ENCODE measurements around the gene VPS4A. TPM values are rescaled to one million over a fixed set of nuclear protein-coding genes. Genes with fewer than 3 reads are reported as not detected.

VPS4A gene
- total and polyA plus RNA-seq, 7 experiments from 2014 or later: 29.7 to 53.7 (median 44.4) TPM

DNA sequence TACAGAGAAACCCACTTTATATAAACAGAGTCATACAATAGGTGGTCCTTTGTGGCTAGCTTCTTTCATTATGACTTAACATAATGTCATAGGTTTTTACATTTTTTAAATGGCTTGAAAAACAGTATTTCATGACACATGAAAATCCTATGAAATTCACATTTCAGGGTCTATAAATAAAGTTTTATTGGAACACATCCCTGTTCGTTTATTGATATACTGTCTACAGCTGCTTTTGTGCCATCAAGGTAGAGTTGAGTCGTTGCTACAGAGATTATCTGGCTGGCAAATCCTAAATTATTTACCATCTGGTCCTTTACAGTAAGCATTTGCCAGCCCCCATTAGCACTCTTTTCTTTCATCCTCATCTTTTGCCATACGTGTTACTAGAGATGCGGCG lies 2.3 kb downstream of the VPS4A start:
- Mint-ChIP-seq H3K27me3 (no peaks in the 10 kb centered on the region), H3K36me3 (peaks cover 0 to 15% (median 0%) of the 10 kb centered on the region in 5 donors), H3K9me3 (peaks cover 0 to 2% (median 0%) of the 10 kb centered on the region in 11 donors), H3K4me3 (peak overlapping the region; percentile 28 to 100 (median 75)), H3K4me1 (peaks cover 17 to 36% (median 29%) of the 10 kb centered on the region in 7 donors), H3K27ac (peak overlapping the region in 8 of 9 donors; percentile 12 to 87 (median 74))
- DNase-seq (no peak), ATAC-seq (no peak)
- H3K9me3 ChIP-seq (ENCODE audit: control insufficient read depth in 2 of 3, low read length in 3 of 3): no peaks in the 10 kb centered on the region
- peaks cover 0 to 44% (median 22%) of the 10 kb centered on the region in 3 experiments for H3K36me3 ChIP-seq (ENCODE audit: control insufficient read depth in 2 of 3, insufficient read depth in 3 of 3, low read length in 3 of 3)
- peaks cover 8 to 10% of the 10 kb centered on the region in 2 donors for H3K4me1 ChIP-seq (ENCODE audit: control insufficient read depth in 2 of 2, insufficient read depth in 2 of 2, low read length in 2 of 2)
- H3K27ac ChIP-seq (ENCODE audit: low read depth, low read length): no peak overlapping the region
- intact Hi-C loops (cut with micrococcal nuclease): no loop called here
- ChIA-PET CTCF (interaction anchor here (1.8 kb wide), 1 partner anchor 15 kb away, joined by 4 read pairs; no protein-coding TSS in a partner anchor), POLR2A (interaction anchor here (5.7 kb wide), 1 partner anchor 16 kb away, joined by 42 read pairs; the partner anchor contains the start of gene PDF)
- no peak overlapping the region for H3K4me3 ChIP-seq (ENCODE audit: low read length)
- H3K27me3 ChIP-seq (ENCODE audit: control insufficient read depth in 2 of 2, insufficient read depth in 2 of 2, low read length in 2 of 2): no peaks in the 10 kb centered on the region

DNA sequence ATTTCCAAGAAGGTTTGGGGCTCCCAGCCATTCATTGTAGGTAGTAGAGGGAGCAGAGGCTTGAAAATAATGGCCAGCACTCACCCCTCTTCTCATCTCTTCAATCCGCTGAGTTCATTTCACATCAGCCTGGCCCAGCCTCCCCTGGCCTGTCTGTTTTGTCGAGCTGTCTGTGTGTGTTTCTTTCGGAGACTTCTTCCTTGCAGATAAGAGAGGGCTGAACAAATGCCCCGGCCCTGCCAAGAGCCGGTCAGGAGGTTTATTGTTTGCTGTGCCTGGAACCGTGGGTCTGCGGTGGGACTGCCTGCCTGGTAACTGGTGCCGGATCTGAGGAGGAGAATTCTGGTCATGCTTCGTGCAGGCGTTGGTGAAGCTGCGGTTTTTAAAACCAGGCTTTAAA lies 3.4 kb downstream of the VPS4A start:
- ATAC-seq (no peak), DNase-seq (no peak)
- Histone ChIP-seq H3K27me3 (ENCODE audit: control insufficient read depth in 2 of 2, insufficient read depth in 2 of 2, low read length in 2 of 2) (no peaks in the 10 kb centered on the region), H3K27ac (ENCODE audit: low read depth, low read length) (peak overlapping the region; percentile 13), H3K36me3 (ENCODE audit: control insufficient read depth in 2 of 3, insufficient read depth in 3 of 3, low read length in 3 of 3) (peaks cover 8 to 55% (median 26%) of the 10 kb centered on the region in 3 experiments), H3K4me1 (ENCODE audit: control insufficient read depth in 2 of 2, insufficient read depth in 2 of 2, low read length in 2 of 2) (peaks cover 8 to 10% of the 10 kb centered on the region in 2 donors), H3K4me3 (ENCODE audit: low read length) (no peak overlapping the region), H3K9me3 (ENCODE audit: control insufficient read depth in 2 of 3, low read length in 3 of 3) (no peaks in the 10 kb centered on the region)
- H3K27ac Mint-ChIP-seq: peak overlapping the region in 1 of 9 donors; percentile 56
- intact Hi-C loops (cut with micrococcal nuclease): no loop called here
- no peak overlapping the region for H3K4me3 Mint-ChIP-seq
- H3K9me3 Mint-ChIP-seq: peaks cover 0 to 2% (median 0%) of the 10 kb centered on the region in 11 donors
- ChIA-PET CTCF (interaction anchor here (0.5 kb wide), 1 partner anchor 393 kb away, joined by 3 read pairs; no protein-coding TSS in a partner anchor), POLR2A (interaction anchor here (1.1 to 5.7 kb wide), 4 partner anchors 10 to 26 kb away, joined by 3 to 42 read pairs (median 6); partner anchors contain the start of gene PDF)
- no peaks in the 10 kb centered on the region for H3K27me3 Mint-ChIP-seq
- H3K36me3 Mint-ChIP-seq: peaks cover 0 to 18% (median 3%) of the 10 kb centered on the region in 5 donors
- peaks cover 17 to 38% (median 29%) of the 10 kb centered on the region in 7 donors for H3K4me1 Mint-ChIP-seq

DNA sequence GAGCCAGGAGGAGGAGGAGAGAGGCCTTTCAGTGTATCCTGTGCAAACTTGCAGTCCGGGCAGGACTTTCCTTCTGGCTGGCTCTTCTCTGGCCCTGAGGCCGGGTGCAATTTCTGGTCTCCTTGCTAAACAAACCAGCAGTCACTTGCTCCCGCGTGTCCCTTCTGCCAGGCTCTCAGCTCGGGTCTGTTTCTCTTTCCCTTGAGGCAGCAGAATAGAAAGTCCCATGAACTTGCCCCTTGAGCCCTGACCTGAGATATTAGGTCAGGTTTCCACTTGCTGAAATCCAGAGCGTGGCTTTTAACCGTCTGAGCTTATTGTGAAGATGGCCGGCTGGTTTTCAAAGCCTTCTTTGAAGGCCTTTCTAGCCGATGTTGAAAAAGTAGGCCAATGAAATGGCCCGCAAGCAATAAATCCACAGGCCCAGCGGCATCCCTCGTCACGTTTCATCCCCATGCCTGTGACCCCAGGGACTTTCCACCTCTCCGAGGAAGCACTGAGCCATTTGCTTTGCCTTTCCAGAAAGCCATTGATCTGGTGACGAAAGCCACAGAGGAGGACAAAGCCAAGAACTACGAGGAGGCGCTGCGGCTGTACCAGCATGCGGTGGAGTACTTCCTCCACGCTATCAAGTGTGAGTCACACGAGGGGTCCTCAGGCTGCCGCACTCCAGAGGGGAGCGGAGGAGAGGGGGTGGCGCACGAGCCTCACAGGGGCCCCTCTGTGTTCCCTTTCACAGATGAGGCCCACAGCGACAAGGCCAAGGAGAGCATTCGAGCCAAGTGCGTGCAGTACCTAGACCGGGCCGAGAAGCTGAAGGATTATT lies 4.5 kb downstream of the VPS4A start:
- Mint-ChIP-seq H3K27me3 (no peaks in the 10 kb centered on the region), H3K9me3 (peaks cover 0 to 2% (median 0%) of the 10 kb centered on the region in 11 donors), H3K4me1 (peaks cover 17 to 35% (median 26%) of the 10 kb centered on the region in 7 donors), H3K27ac (peak overlapping the region in 1 of 9 donors; percentile 66), H3K4me3 (peak overlapping the region in 1 of 10 donors; percentile 29), H3K36me3 (peaks cover 0 to 22% (median 5%) of the 10 kb centered on the region in 5 donors)
- Histone ChIP-seq H3K4me1 (ENCODE audit: control insufficient read depth in 2 of 2, insufficient read depth in 2 of 2, low read length in 2 of 2) (peaks cover 4 to 5% of the 10 kb centered on the region in 2 donors), H3K4me3 (ENCODE audit: low read length) (no peak overlapping the region), H3K27ac (ENCODE audit: low read depth, low read length) (no peak overlapping the region), H3K27me3 (ENCODE audit: control insufficient read depth in 2 of 2, insufficient read depth in 2 of 2, low read length in 2 of 2) (no peaks in the 10 kb centered on the region), H3K9me3 (ENCODE audit: control insufficient read depth in 2 of 3, low read length in 3 of 3) (no peaks in the 10 kb centered on the region), H3K36me3 (ENCODE audit: control insufficient read depth in 2 of 3, insufficient read depth in 3 of 3, low read length in 3 of 3) (peaks cover 19 to 67% (median 38%) of the 10 kb centered on the region in 3 experiments)
- ATAC-seq (no peak), DNase-seq (no peak)
- CTCF ChIA-PET: no interaction called here
- intact Hi-C loops (cut with micrococcal nuclease): no loop called here
- POLR2A ChIA-PET: interaction anchor here (0.6 to 5.7 kb wide), 5 partner anchors 8 to 101 kb away, joined by 3 to 42 read pairs (median 3); partner anchors contain the start of gene PDF

DNA sequence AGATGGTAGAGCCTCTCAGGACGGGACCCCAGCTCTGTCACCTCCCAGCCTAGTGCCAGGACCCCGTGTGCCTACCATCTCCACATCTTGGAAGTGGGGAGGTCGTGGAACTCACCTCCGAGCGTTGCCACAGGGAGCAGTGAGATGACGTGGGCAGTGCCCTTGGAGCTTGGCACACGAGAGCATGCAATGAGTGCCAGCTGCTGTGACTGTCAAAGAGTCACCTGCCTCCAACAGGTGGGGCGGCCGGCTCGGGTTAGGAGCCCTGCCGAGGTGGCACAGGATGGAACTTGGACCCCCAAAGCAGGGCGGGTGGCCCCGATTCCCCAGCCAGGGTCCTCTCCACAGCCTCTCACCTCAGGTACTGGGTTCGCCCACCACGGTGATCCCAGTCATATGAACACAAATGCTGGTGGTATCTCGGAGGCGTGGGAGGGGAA lies 5.5 kb downstream of the VPS4A start:
- CTCF ChIA-PET: no interaction called here
- POLR2A ChIA-PET: interaction anchor here (5.7 kb wide), 1 partner anchor 13 kb away, joined by 42 read pairs; the partner anchor contains the start of gene PDF
- Mint-ChIP-seq H3K27me3 (no peaks in the 10 kb centered on the region), H3K4me1 (peaks cover 15 to 34% (median 24%) of the 10 kb centered on the region in 7 donors), H3K4me3 (no peak overlapping the region), H3K9me3 (peaks cover 0 to 2% (median 0%) of the 10 kb centered on the region in 11 donors), H3K27ac (peak overlapping the region in 2 of 9 donors; percentile 28 to 62), H3K36me3 (peaks cover 2 to 28% (median 11%) of the 10 kb centered on the region in 5 donors)
- Histone ChIP-seq H3K4me1 (ENCODE audit: control insufficient read depth in 2 of 2, insufficient read depth in 2 of 2, low read length in 2 of 2) (peaks cover 3 to 5% of the 10 kb centered on the region in 2 donors), H3K4me3 (ENCODE audit: low read length) (no peak overlapping the region), H3K36me3 (ENCODE audit: control insufficient read depth in 2 of 3, insufficient read depth in 3 of 3, low read length in 3 of 3) (peaks cover 23 to 74% (median 43%) of the 10 kb centered on the region in 3 experiments), H3K27ac (ENCODE audit: low read depth, low read length) (no peak overlapping the region), H3K27me3 (ENCODE audit: control insufficient read depth in 2 of 2, insufficient read depth in 2 of 2, low read length in 2 of 2) (no peaks in the 10 kb centered on the region), H3K9me3 (ENCODE audit: control insufficient read depth in 2 of 3, low read length in 3 of 3) (no peaks in the 10 kb centered on the region)
- intact Hi-C loops (cut with micrococcal nuclease): no loop called here
- DNase-seq (no peak), ATAC-seq (no peak)

DNA sequence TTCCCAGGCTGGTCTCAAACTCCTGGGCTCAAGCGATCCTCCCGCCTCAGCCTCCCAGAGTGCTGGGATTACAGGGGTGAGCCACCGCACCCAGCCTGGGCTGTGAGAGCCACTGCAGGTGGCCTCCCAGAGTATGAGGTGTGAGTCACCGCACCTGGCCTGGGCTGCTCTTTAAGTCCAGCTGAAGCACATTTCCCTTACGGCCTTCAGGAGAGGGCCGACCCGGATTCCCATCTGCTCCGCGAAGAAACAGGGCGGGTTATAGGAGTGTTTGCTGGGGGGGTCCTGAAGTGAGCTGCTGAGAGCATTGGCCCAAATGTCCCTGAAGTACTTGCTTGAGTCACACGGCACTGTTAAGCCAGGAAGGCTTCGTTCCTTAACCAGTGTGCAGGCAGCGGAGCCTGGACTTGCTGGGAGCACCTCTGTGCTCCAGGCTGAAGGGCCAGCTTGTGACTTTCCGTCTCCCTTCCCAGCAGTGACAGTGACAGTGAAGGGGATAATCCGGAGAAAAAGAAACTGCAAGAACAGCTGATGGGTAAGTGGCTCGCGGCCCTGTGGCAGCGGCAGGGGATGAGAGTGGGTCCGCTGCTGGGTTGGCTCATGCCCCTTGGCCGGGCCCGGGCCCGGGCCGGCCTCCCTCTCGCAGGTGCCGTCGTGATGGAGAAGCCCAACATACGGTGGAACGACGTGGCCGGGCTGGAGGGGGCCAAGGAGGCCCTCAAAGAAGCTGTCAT lies 7.2 kb downstream of the VPS4A start:
- POLR2A ChIA-PET: interaction anchor here (0.8 to 1.3 kb wide), 3 partner anchors 10 to 409 kb away, joined by 3 to 6 read pairs (median 5); no protein-coding TSS in a partner anchor
- H3K9me3 Mint-ChIP-seq: no peaks in the 10 kb centered on the region
- no peak overlapping the region for H3K27ac ChIP-seq (ENCODE audit: low read depth, low read length)
- no peaks in the 10 kb centered on the region for H3K9me3 ChIP-seq (ENCODE audit: control insufficient read depth in 2 of 3, low read length in 3 of 3)
- no peak overlapping the region for H3K4me3 Mint-ChIP-seq
- H3K27me3 ChIP-seq (ENCODE audit: control insufficient read depth in 2 of 2, insufficient read depth in 2 of 2, low read length in 2 of 2): no peaks in the 10 kb centered on the region
- CTCF ChIA-PET: interaction anchor here (0.6 to 0.9 kb wide), 2 partner anchors 168 to 468 kb away, joined by 3 to 6 read pairs; no protein-coding TSS in a partner anchor
- no peak for DNase-seq
- peaks cover 6 to 35% (median 13%) of the 10 kb centered on the region in 5 donors for H3K36me3 Mint-ChIP-seq
- peaks cover 0 to 3% of the 10 kb centered on the region in 2 donors for H3K4me1 ChIP-seq (ENCODE audit: control insufficient read depth in 2 of 2, insufficient read depth in 2 of 2, low read length in 2 of 2)
- H3K27ac Mint-ChIP-seq: no peak overlapping the region
- no peaks in the 10 kb centered on the region for H3K27me3 Mint-ChIP-seq
- intact Hi-C loops (cut with micrococcal nuclease): no loop called here
- peaks cover 5 to 24% (median 17%) of the 10 kb centered on the region in 7 donors for H3K4me1 Mint-ChIP-seq
- no peak for ATAC-seq
- H3K36me3 ChIP-seq (ENCODE audit: control insufficient read depth in 2 of 3, insufficient read depth in 3 of 3, low read length in 3 of 3): peaks cover 27 to 90% (median 43%) of the 10 kb centered on the region in 3 experiments
- no peak overlapping the region for H3K4me3 ChIP-seq (ENCODE audit: low read length)

DNA sequence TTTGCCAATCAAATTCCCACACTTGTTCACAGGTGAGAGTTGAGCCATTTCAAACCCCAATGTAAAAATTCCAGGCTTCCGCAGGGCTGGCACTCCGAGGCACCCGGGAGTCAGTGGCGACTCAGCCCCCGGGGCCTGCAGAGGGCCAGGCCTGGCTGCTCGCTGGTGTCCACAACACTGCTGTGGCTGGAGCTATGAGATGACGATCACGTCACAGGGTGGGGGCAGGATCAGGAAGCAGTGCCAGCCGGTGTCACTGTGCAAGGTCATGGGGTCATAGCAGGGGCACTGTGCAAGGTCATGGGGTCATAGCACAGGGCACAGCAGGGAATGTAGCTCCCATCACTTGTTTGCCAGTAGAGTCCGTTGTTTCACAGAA lies 7.8 kb downstream of the VPS4A start:
- Histone ChIP-seq H3K4me3 (ENCODE audit: low read length) (no peak overlapping the region), H3K36me3 (ENCODE audit: control insufficient read depth in 2 of 3, insufficient read depth in 3 of 3, low read length in 3 of 3) (peaks cover 27 to 95% (median 43%) of the 10 kb centered on the region in 3 experiments), H3K27ac (ENCODE audit: low read depth, low read length) (no peak overlapping the region), H3K4me1 (ENCODE audit: control insufficient read depth in 2 of 2, insufficient read depth in 2 of 2, low read length in 2 of 2) (peaks cover 0 to under 1% of the 10 kb centered on the region in 2 donors), H3K27me3 (ENCODE audit: control insufficient read depth in 2 of 2, insufficient read depth in 2 of 2, low read length in 2 of 2) (no peaks in the 10 kb centered on the region), H3K9me3 (ENCODE audit: control insufficient read depth in 2 of 3, low read length in 3 of 3) (no peaks in the 10 kb centered on the region)
- intact Hi-C loops (cut with micrococcal nuclease): no loop called here
- Mint-ChIP-seq H3K27me3 (no peaks in the 10 kb centered on the region), H3K9me3 (no peaks in the 10 kb centered on the region), H3K4me3 (no peak overlapping the region), H3K36me3 (peaks cover 6 to 31% (median 13%) of the 10 kb centered on the region in 5 donors), H3K27ac (no peak overlapping the region), H3K4me1 (peaks cover 0 to 23% (median 12%) of the 10 kb centered on the region in 7 donors)
- POLR2A ChIA-PET: interaction anchor here (0.8 to 1.3 kb wide), 2 partner anchors 10 to 409 kb away, joined by 3 to 5 read pairs; no protein-coding TSS in a partner anchor
- no peak for DNase-seq
- ATAC-seq: no peak
- CTCF ChIA-PET: no interaction called here
